PC-9 (cell line): ENCODE data around the gene COL20A1. TPM values are rescaled to one million over a fixed set of nuclear protein-coding genes. Genes with fewer than 3 reads are reported as not detected.

ENCODE experiments used
- BruUV-seq: library from RNA; stranded (reverse); fragments of 400-500 nt; replicated peaks from 2 replicates; lab custom pipeline; 2021; lab: Mats Ljungman, UMichigan
- CTCF ChIA-PET: fragments of 300-600 bp; sonication (Branson Sonifier 250); formaldehyde crosslinking; loops from one replicate; lab custom pipeline; 2022; ENCODE audit warnings: antibody characterized with exemption; lab: Charles Lee
- POLR2A ChIA-PET: fragments of 300-600 bp; sonication (Branson Sonifier 250); formaldehyde crosslinking; loops from one replicate; lab custom pipeline; 2022; ENCODE audit warnings: antibody characterized with exemption; ENCODE audit not compliant: unreplicated experiment; lab: Charles Lee
- DNase-seq, 2 experiments: peaks; one replicate each; pipeline versions ENCODE4 v3.0.0 to v3.0.0-alpha.2; 2015 to 2022; ENCODE audit warnings: mixed read lengths in 1 of 2
- H2AFZ ChIP-seq: fragments of 200-600 bp; sonication (generic); 2 replicates; pipeline ENCODE4 v1.8.1; 2017; ENCODE audit warnings: antibody characterized with exemption
- H3F3A ChIP-seq: fragments of 200-600 bp; sonication (generic); 2 replicates; pipeline ENCODE4 v1.8.1; 2017; ENCODE audit warnings: antibody characterized with exemption, mild to moderate bottlenecking, low read depth; ENCODE audit not compliant: insufficient read depth
- H3K27ac ChIP-seq: fragments of 200-600 bp; sonication (generic); 2 replicates; pipeline ENCODE4 v1.6.1; 2016; ENCODE audit warnings: mixed run types
- H3K27me3 ChIP-seq: fragments of 200-600 bp; sonication (generic); 2 replicates; pipeline ENCODE4 v1.6.1; 2016; ENCODE audit warnings: low read depth, mixed run types; ENCODE audit not compliant: insufficient read depth
- H3K36me3 ChIP-seq: fragments of 200-600 bp; sonication (generic); 2 replicates; pipeline ENCODE4 v1.6.1; 2016; ENCODE audit warnings: low read depth, mixed run types
- H3K4me1 ChIP-seq: fragments of 200-600 bp; sonication (generic); replicated peaks from 2 replicates; pipeline ENCODE4 v1.6.1; 2016; ENCODE audit warnings: mixed run types; ENCODE audit not compliant: insufficient read depth
- H3K4me2 ChIP-seq: fragments of 200-600 bp; sonication (generic); 2 replicates; pipeline ENCODE4 v1.6.1; 2017; ENCODE audit warnings: mixed run types
- H3K4me3 ChIP-seq: fragments of 200-600 bp; sonication (generic); 2 replicates; pipeline ENCODE4 v1.6.1; 2016; ENCODE audit warnings: mixed run types
- H3K79me2 ChIP-seq: fragments of 200-600 bp; sonication (generic); 2 replicates; pipeline ENCODE4 v1.6.1; 2017; ENCODE audit warnings: low read depth, mixed run types
- H3K9me2 ChIP-seq: fragments of 200-600 bp; sonication (generic); 2 replicates; pipeline ENCODE4 v1.8.1; 2017; ENCODE audit warnings: mild to moderate bottlenecking; ENCODE audit not compliant: insufficient read depth
- H3K9me3 ChIP-seq: fragments of 200-600 bp; sonication (generic); 2 replicates; pipeline ENCODE4 v1.8.1; 2016; ENCODE audit warnings: low read depth; ENCODE audit not compliant: insufficient read depth
- H4K20me1 ChIP-seq: fragments of 200-600 bp; sonication (generic); 2 replicates; pipeline ENCODE4 v1.8.1; 2017; ENCODE audit not compliant: insufficient read depth
- EZH2 ChIP-seq: fragments of 200-600 bp; sonication (generic); IDR thresholded peaks from 2 replicates; pipeline ENCODE4 v1.8.0; 2017; ENCODE audit warnings: antibody characterized with exemption, low read depth
- intact Hi-C: fragments of 100-400 bp; cut with micrococcal nuclease; formaldehyde crosslinking; loops from one replicate; pipeline ENCODE4 v1.10.0; 2022; ENCODE audit not compliant: unreplicated experiment
- total RNA-seq: library from RNA; stranded (reverse); gene quantifications from 2 replicates; pipeline ENCODE4 v1.2.3, GENCODE V29; 2021
- TF ChIP-seq, protein P1 (sequence below): fragments of 200-600 bp; sonication (generic); conservative IDR thresholded peaks from 2 replicates; pipeline ENCODE4 v1.6.1; 2017; ENCODE audit warnings: mixed run types, antibody characterized with exemption, mild to moderate bottlenecking, moderate library complexity

The COL20A1 gene
- total RNA-seq, 1 experiment from 2014 or later = not detected

DNA sequence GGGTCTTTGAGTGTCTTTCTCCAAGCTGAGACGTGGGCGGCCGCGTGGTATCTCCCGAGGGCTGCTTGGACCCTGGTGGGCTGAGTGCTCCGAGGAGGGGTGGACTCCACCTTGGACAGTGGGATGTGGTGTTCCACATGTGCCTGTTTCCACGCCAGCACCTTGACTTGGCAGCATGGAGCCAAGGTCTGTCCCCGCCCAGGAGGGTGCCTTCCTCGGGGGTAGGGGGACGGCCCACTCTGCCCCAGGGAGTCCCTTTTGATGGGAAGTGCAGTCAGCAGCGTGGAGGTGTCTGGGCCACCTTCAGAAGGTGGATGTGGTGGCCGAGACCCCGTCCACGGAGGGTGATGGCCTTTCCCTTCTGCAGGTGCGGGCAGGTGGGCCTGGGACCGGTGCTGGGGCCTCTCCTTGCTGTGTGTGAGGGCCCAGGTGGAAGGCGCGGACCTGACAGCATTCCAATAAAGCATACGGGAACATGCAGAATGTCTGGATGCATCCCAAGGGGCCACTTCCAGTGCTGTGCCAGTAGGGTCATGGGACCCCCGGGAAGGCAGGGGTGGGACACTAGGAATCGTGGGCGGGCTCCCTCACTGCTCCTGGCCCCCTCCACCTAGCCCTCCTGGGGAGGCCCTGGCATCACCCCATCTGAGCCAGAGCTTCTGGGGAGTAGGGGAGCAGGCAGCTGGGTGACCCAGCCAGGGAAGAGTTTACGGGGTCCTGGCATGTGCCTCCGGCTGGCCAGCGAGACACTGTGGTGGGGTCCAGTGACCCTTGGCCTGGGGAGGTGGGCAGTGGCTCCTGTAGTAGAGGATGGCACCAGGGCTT, 3.5 kb upstream of the COL20A1 start:
- CTCF ChIA-PET = no interaction called here
- no peak for TF ChIP-seq EZH2
- TF ChIP-seq, protein P1, sequence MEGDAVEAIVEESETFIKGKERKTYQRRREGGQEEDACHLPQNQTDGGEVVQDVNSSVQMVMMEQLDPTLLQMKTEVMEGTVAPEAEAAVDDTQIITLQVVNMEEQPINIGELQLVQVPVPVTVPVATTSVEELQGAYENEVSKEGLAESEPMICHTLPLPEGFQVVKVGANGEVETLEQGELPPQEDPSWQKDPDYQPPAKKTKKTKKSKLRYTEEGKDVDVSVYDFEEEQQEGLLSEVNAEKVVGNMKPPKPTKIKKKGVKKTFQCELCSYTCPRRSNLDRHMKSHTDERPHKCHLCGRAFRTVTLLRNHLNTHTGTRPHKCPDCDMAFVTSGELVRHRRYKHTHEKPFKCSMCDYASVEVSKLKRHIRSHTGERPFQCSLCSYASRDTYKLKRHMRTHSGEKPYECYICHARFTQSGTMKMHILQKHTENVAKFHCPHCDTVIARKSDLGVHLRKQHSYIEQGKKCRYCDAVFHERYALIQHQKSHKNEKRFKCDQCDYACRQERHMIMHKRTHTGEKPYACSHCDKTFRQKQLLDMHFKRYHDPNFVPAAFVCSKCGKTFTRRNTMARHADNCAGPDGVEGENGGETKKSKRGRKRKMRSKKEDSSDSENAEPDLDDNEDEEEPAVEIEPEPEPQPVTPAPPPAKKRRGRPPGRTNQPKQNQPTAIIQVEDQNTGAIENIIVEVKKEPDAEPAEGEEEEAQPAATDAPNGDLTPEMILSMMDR = no peak

DNA sequence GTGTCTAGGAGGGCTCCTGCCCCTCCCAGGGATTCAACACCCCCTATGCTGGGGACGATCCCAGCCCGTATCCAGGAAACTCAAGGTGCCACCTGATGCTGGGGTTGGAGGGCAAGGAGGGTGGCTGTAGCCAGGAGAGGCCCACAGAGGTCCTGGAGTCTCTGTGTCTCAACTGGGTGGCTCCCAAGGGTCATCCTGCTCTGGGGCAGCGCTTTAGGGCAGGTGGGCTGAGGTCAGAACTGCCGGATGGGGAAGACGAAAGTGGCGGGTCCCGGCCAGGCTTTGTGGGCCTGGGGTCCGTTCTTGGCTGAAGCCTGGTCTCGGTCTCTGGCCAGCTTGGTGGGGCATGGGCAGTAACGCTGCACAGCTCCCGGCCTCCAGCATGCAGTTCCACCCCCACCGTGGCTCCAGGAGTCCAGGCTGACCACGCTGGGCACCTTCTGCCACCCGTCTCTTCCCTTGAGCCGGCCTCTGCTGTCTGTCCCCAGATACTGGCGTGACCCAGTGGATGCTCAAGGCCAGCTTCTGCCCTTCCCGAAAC, 2.8 kb upstream of the COL20A1 start:
- Histone ChIP-seq H3K27me3 (0 out of 2 replicates have a peak, but pooled peaks cover 10% of the 10 kb centered on the region), H3K27ac (no peak overlapping the region), H3F3A (peaks cover 5% of the 10 kb centered on the region; the same call in 1 of the 2 replicates), H3K79me2 (no peaks in the 10 kb centered on the region), H3K4me3 (no peak overlapping the region), H3K9me2 (no peaks in the 10 kb centered on the region), H3K4me1 (no peaks in the 10 kb centered on the region), H3K4me2 (no peak overlapping the region), H4K20me1 (peaks cover 21% of the 10 kb centered on the region), H3K9me3 (no peaks in the 10 kb centered on the region), H2AFZ (no peak overlapping the region), H3K36me3 (no peaks in the 10 kb centered on the region)
- BruUV-seq = no TSS peak
- POLR2A ChIA-PET = no interaction called here
- CTCF ChIA-PET = no interaction called here
- TF ChIP-seq EZH2 = no peak
- TF ChIP-seq, protein P1 = no peak
- intact Hi-C loops = loop anchor here (5.0 kb wide), 1 partner anchor 68 kb away; no protein-coding TSS in a partner anchor
- no peak for DNase-seq

More for the DNA sequence above, 3.5 kb upstream of the COL20A1 start:
- Histone ChIP-seq H2AFZ (no peak overlapping the region), H3K36me3 (no peaks in the 10 kb centered on the region), H3K4me1 (no peaks in the 10 kb centered on the region), H3K79me2 (no peaks in the 10 kb centered on the region), H4K20me1 (peaks cover 24% of the 10 kb centered on the region), H3F3A (peaks cover 5% of the 10 kb centered on the region; the same call in 1 of the 2 replicates), H3K27ac (no peak overlapping the region), H3K4me2 (no peak overlapping the region), H3K9me3 (no peaks in the 10 kb centered on the region), H3K27me3 (0 out of 2 replicates have a peak, but pooled peaks cover 4% of the 10 kb centered on the region), H3K4me3 (no peak overlapping the region), H3K9me2 (no peaks in the 10 kb centered on the region)
- DNase-seq = no peak
- TSS peak; percentile 11 for BruUV-seq
- POLR2A ChIA-PET = no interaction called here
- intact Hi-C loops = loop anchor here (5.0 kb wide), 1 partner anchor 67 kb away; no protein-coding TSS in a partner anchor

DNA sequence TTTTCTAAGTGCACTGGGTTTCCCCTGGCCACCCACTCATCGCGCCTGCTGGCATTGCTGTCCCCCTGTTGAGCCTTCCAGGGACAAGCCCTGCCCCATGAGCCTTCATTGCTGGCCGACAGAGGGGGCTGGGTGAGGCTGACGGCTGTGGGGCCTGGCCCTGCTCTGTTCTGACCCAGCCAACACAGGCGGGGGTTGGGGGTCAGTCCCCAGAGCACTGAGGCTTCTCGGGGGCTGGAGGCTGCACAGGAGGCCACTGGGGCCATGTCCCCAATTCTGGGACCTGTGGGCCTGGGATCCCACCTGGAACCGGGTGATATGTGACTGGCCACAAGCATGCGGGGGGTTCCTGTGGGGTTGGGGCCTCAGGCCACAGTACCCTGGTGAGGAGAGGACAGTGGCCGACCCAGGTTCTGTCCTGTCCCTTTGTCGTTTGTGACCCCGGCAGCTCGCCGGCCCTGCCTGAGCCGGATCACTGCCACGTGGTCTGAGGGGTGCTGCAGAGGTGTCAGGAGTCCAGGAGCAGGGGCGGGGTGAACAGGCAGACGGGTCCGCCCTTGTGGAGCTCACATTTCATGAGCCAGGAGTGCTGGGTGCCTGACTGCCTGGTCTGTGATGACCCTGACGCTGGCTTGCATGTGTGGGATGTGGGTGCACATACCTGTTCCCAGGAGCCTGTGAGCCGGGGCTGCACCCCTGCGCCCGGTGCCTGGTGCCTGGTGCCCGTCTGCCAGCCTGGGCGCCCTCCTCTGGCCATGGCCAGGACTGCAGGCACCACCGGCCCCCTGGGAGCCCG, 2.1 kb upstream of the COL20A1 start:
- CTCF ChIA-PET = no interaction called here
- Histone ChIP-seq H3K9me3 (no peaks in the 10 kb centered on the region), H3F3A (peaks cover 5% of the 10 kb centered on the region; the same call in 1 of the 2 replicates), H3K36me3 (no peaks in the 10 kb centered on the region), H3K4me3 (no peak overlapping the region), H4K20me1 (peaks cover 20% of the 10 kb centered on the region), H3K27me3 (peaks cover 17% of the 10 kb centered on the region), H3K4me1 (no peaks in the 10 kb centered on the region), H3K9me2 (no peaks in the 10 kb centered on the region), H3K27ac (no peak overlapping the region), H3K79me2 (no peaks in the 10 kb centered on the region), H2AFZ (no peak overlapping the region), H3K4me2 (no peak overlapping the region)
- DNase-seq = peak in 1 of 2 experiments; percentile 47
- intact Hi-C loops = loop anchor here (5.0 kb wide), 1 partner anchor 69 kb away; no protein-coding TSS in a partner anchor
- TF ChIP-seq, protein P1 = peak; percentile 83
- TF ChIP-seq EZH2 = no peak
- no TSS peak for BruUV-seq
- POLR2A ChIA-PET = no interaction called here
